Measurements from ENCODE around the gene ELF2. TPM values are rescaled to one million over a fixed set of nuclear protein-coding genes. Genes with fewer than 3 reads are reported as not detected.
"Not testable (repeated sequence)": the region's sequence is repeated elsewhere in the genome, so short reads cannot be mapped to it uniquely, and the experiment has no call there.

Gene ELF2
- total and polyA plus RNA-seq, 12 donors = 13.3 to 43.5 (median 35.6) TPM

GRCh38 chr4:139221687-139222086 is 44.7 kb upstream of the ELF2 start:
- H3K36me3 ChIP-seq = no peaks in the 10 kb centered on the region
- ATAC-seq (peak in 3 of 8 donors; percentile 18 to 47 (median 44)), DNase-seq (no peak)
- H3K27ac ChIP-seq = no peak overlapping the region
- H3K4me3 ChIP-seq = no peak overlapping the region
- intact Hi-C loops (cut with DNase I) = loop anchor here in 1 of 10 donors (10.0 kb wide), 1 partner anchor 63 kb away; the partner anchor contains the start of gene MGARP
- peaks cover 0 to 11% (median 0%) of the 10 kb centered on the region in 9 donors for H3K4me1 ChIP-seq
- TF ChIP-seq, protein P1, sequence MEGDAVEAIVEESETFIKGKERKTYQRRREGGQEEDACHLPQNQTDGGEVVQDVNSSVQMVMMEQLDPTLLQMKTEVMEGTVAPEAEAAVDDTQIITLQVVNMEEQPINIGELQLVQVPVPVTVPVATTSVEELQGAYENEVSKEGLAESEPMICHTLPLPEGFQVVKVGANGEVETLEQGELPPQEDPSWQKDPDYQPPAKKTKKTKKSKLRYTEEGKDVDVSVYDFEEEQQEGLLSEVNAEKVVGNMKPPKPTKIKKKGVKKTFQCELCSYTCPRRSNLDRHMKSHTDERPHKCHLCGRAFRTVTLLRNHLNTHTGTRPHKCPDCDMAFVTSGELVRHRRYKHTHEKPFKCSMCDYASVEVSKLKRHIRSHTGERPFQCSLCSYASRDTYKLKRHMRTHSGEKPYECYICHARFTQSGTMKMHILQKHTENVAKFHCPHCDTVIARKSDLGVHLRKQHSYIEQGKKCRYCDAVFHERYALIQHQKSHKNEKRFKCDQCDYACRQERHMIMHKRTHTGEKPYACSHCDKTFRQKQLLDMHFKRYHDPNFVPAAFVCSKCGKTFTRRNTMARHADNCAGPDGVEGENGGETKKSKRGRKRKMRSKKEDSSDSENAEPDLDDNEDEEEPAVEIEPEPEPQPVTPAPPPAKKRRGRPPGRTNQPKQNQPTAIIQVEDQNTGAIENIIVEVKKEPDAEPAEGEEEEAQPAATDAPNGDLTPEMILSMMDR (IDR thresholded peaks at IDR 0.05) = no peak
- peaks cover 0 to 8% (median 0%) of the 10 kb centered on the region in 11 donors for H3K9me3 ChIP-seq
- 62 to 69% methylated on average over 5 of the region's 5 CpGs for WGBS, 2 donors
- no peaks in the 10 kb centered on the region for H3K27me3 ChIP-seq

DNA sequence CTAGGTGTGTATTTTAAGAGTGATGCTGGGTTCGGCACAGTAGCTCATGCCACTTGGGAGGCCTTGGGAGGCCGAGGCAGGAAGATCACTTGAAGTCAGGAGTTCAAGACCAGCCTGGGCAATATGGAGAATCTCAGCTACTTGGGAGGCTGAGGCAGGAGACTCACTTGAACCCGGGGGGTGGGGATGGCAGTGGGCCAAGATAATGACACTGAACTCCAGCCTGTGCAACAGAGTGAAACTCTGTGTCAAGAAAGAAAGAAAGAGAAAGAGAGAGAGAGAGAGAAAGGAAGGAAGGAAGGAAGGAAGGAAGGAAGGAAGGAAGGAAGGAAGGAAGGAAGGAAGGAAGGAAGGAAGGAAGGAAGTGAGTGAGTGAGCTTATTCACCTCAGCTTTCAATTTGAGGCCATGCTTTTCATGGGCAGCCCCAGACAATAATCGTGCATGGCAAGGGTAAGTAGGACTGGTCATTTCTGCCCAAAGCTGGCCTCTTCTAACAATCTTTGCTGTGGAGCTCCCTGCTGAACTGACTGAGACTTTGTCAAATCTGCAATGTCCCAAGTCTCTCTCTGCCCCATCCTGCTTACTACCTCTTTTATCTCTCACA is 42.5 kb upstream of the ELF2 start:
- H3K27me3 ChIP-seq = no peaks in the 10 kb centered on the region
- ATAC-seq (no peak), DNase-seq (no peak)
- H3K27ac ChIP-seq = no peak overlapping the region
- intact Hi-C loops (cut with DNase I) = loop anchor here in 1 of 10 donors (10.0 kb wide), 1 partner anchor 65 kb away; the partner anchor contains the start of gene MGARP
- H3K9me3 ChIP-seq = peaks cover 0 to 8% (median 0%) of the 10 kb centered on the region in 11 donors
- peaks cover 0 to 16% (median 3%) of the 10 kb centered on the region in 9 donors for H3K4me1 ChIP-seq
- TF ChIP-seq, protein P1 (IDR thresholded peaks at IDR 0.05) = no peak
- no peaks in the 10 kb centered on the region for H3K36me3 ChIP-seq
- H3K4me3 ChIP-seq = no peak overlapping the region
- 83 to 93% methylated on average over 4 of the region's 4 CpGs for WGBS, 2 donors

DNA sequence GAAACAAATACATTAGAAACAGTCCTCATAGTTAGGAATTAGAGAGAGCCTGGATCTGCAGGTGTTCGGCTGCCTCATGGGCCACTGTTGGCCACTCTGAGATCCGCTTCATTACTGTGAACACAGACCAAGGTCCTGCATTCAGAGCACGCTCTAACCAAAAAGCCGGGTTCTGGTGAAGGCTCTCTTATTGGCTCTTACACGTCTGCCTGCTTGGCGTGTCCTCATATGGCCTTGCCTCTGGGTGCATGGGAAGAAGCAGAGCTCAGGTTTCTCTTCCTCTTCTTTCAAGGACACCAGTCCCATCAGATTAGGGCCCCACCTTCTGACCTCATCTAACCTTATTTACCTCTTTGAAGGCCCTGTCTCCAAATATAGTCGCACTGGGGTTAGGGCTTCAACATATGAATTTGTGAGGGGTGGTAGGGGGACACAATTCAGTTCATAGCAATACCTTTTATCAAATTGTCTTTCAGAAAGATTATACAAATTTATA is 37.1 kb upstream of the ELF2 start:
- Histone ChIP-seq H3K27ac (peak overlapping the region in 4 of 10 donors; percentile 3 to 59 (median 48)), H3K36me3 (no peaks in the 10 kb centered on the region), H3K9me3 (no peaks in the 10 kb centered on the region), H3K4me1 (peaks cover 0 to 23% (median 11%) of the 10 kb centered on the region in 9 donors), H3K27me3 (no peaks in the 10 kb centered on the region), H3K4me3 (no peak overlapping the region)
- peak in 7 of 8 donors; percentile 64 to 90 (median 82) for ATAC-seq
- peak; percentile 18 to 35 for DNase-seq
- WGBS, 2 donors = 30 to 33% methylated on average over 7 of the region's 7 CpGs
- TF ChIP-seq, protein P1 (IDR thresholded peaks at IDR 0.05) = no peak
- intact Hi-C loops (cut with DNase I) = no loop called here

DNA sequence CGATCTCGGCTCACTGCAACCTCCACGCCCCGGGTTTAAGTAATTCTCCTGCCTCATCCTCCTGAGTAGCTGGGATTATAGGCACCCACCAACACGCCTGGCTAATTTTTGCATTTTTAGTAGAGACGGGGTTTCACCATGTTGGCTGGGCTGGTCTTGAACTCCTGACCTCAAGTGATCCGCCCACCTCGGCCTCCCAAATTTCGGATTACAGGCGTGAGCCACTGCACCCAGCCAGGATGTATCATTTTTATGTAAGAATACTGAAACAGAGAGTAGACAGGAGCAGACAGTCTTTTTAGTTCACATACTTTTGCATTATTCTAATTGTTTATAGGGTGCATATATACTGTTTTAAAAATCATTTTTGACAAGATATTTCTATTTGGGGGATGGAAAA is 36.6 kb upstream of the ELF2 start:
- intact Hi-C loops (cut with DNase I); H3K4me3 ChIP-seq; DNase-seq; H3K9me3 ChIP-seq; H3K27me3 ChIP-seq; ATAC-seq; H3K36me3 ChIP-seq: not testable (repeated sequence)
- H3K27ac ChIP-seq = peak overlapping the region in 2 of 10 donors; percentile 3 to 59
- 92 to 94% methylated on average over 10 of the region's 10 CpGs for WGBS, 2 donors
- H3K4me1 ChIP-seq = peaks cover 0 to 28% (median 11%) of the 10 kb centered on the region in 9 donors

GRCh38 chr4:139212900-139213299 is 35.9 kb upstream of the ELF2 start:
- intact Hi-C loops (cut with DNase I) = no loop called here
- ATAC-seq = no peak
- TF ChIP-seq, protein P1 (IDR thresholded peaks at IDR 0.05) = no peak

More at GRCh38 chr4:139212900-139213299, 35.9 kb upstream of the ELF2 start:
- Histone ChIP-seq H3K36me3 (no peaks in the 10 kb centered on the region), H3K4me3 (no peak overlapping the region), H3K27ac (no peak overlapping the region), H3K4me1 (peaks cover 0 to 35% (median 13%) of the 10 kb centered on the region in 9 donors), H3K27me3 (no peaks in the 10 kb centered on the region), H3K9me3 (no peaks in the 10 kb centered on the region)
- WGBS, 2 donors = 91% methylated on average over 3 of the region's 3 CpGs
- DNase-seq = no peak
